Coronary artery (tissue), 2 donors: ENCODE data around the gene ACACB.

ENCODE experiments used
- DNase-seq: peaks from one replicate; pipeline ENCODE4 v3.0.0-alpha.2; 2017; ENCODE audit warnings: low spot score
- H3K27ac ChIP-seq, 2 donors: fragments of 200-600 bp; sonication (generic); one replicate each; pipeline ENCODE4 v1.5.1; 2016 to 2019
- H3K4me3 ChIP-seq: fragments of 200-600 bp; sonication (generic); 2 replicates; pipeline ENCODE4 v1.5.1; 2016; ENCODE audit warnings: mild to moderate bottlenecking, moderate library complexity
- CTCF ChIP-seq: fragments of 200-600 bp; sonication (generic); IDR thresholded peaks from one replicate; pipeline ENCODE4 v1.5.1; 2019; ENCODE audit warnings: antibody characterized with exemption

ACACB gene

GRCh38 chr12:109182041-109182839, 65.9 kb downstream of the ACACB start:
- TF ChIP-seq CTCF = no peak
- no peak for DNase-seq
- H3K27ac ChIP-seq = no peak overlapping the region
- no peak overlapping the region for H3K4me3 ChIP-seq

DNA sequence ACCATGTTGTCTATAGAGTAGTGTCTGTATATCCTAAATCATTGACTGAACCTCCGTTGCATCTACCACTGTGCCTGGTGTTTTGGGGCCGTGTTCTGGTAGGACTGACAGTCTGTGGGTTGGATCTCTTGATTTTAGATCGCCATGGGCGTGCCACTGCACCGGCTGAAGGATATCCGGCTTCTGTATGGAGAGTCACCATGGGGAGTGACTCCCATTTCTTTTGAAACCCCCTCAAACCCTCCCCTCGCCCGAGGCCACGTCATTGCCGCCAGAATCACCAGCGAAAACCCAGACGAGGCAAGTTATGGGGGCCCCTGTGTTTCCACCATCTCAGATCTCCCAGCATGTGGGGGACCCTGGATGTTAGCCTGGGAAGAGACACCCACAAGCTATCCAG, 69.1 kb downstream of the ACACB start:
- Histone ChIP-seq H3K27ac (no peak overlapping the region), H3K4me3 (no peak overlapping the region)
- no peak for DNase-seq
- no peak for TF ChIP-seq CTCF

DNA sequence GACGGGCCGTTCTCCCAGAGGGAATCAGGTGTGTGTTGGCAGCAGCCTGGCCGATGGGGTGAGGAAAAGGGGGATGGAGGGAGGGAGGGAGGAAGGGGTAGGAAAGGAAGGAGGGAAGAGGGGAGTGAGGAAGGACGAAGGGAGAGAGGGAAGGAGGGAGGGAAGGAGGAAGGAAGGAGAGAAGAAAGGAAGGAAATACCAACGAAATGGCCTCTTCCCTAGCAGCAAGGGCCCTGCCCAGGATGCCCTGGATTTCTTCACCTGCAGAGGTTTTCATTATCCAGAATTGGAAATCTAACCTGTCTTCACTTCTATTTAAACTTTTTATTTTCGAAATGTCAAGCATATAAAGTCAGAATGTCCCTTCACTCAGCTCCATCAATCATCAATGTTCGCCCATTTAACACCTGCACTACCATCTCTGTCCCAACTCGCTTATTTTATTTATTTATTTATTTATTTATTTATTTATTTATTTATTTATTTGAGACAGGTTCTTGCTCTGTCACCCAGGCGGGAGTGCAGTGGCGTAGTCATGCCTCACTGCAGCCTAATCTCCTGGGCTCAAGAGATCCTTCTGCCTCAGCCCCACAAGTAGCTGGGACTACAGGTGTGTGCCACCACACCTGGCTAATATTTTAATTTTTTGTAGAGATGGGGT, 70.7 kb downstream of the ACACB start:
- TF ChIP-seq CTCF = no peak
- no peak overlapping the region for H3K27ac ChIP-seq
- no peak overlapping the region for H3K4me3 ChIP-seq
- DNase-seq = no peak

GRCh38 chr12:109188108-109188712, 71.8 kb downstream of the ACACB start:
- DNase-seq = no peak
- Histone ChIP-seq H3K4me3 (no peak overlapping the region), H3K27ac (no peak overlapping the region)
- TF ChIP-seq CTCF = no peak

GRCh38 chr12:109189291-109189690, 72.9 kb downstream of the ACACB start:
- no peak overlapping the region for H3K4me3 ChIP-seq
- DNase-seq = no peak
- H3K27ac ChIP-seq = no peak overlapping the region
- no peak for TF ChIP-seq CTCF

DNA sequence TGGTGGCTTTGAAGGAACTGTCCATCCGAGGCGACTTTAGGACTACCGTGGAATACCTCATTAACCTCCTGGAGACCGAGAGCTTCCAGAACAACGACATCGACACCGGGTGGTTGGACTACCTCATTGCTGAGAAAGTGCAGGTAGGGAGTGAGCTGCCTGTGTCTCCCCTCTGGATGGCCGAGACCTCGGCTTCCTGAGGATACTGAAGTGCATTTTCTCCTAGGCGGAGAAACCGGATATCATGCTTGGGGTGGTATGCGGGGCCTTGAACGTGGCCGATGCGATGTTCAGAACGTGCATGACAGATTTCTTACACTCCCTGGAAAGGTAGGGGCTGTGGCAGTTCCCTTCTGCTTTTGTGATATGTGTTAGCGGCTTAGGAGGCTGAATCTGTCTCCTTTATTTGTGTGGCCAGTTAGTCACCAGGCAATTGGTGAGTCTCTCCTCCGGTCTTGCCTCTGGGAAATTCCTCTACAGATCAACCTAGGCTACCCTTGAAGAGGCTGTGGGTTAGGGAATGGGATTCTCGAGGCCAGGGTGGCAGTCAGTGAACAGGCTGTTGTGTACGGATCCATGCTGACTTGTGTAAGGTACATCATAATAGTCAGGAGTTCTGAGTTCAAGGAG, 75.3 kb downstream of the ACACB start:
- no peak for DNase-seq
- no peak for TF ChIP-seq CTCF
- no peak overlapping the region for H3K4me3 ChIP-seq
- no peak overlapping the region for H3K27ac ChIP-seq
